WTC11 (cell line): ENCODE results near the gene AGA. TPM values are rescaled to one million over a fixed set of nuclear protein-coding genes. Genes with fewer than 3 reads are reported as not detected.

ENCODE experiments used
- ATAC-seq: fragments of 200-7000 bp; cut with Tn5 transposase; 2 replicates; pipeline ENCODE4 v1.10.0; 2021; ENCODE audit warnings: mild to moderate bottlenecking, moderate library complexity
- CTCF ChIA-PET: fragments of 300-600 bp; sonication (Branson Sonifier 250); formaldehyde crosslinking; loops from one replicate; lab custom pipeline; 2021; ENCODE audit warnings: antibody characterized with exemption; lab: Charles Lee
- POLR2A ChIA-PET: fragments of 350-600 bp; sonication (Branson Sonifier 250); formaldehyde crosslinking; loops from one replicate; lab custom pipeline; 2021; ENCODE audit warnings: antibody characterized with exemption; lab: Charles Lee
- DNase-seq: peaks from one replicate; pipeline ENCODE4 v3.0.0; 2021; ENCODE audit warnings: low spot score
- H3K27ac Mint-ChIP-seq: 2 replicates; pipeline ENCODE4 v1.8.0; 2021; ENCODE audit warnings: mixed read lengths
- H3K27me3 Mint-ChIP-seq: 2 replicates; pipeline ENCODE4 v1.8.0; 2021; ENCODE audit warnings: low read depth, mild to moderate bottlenecking, moderate library complexity, mixed read lengths
- H3K36me3 Mint-ChIP-seq: 2 replicates; pipeline ENCODE4 v1.8.0; 2021; ENCODE audit warnings: mixed read lengths
- H3K4me1 Mint-ChIP-seq: 2 replicates; pipeline ENCODE4 v1.8.0; 2022; ENCODE audit warnings: mixed read lengths
- H3K4me3 Mint-ChIP-seq: 2 replicates; pipeline ENCODE4 v1.8.0; 2021; ENCODE audit warnings: mild to moderate bottlenecking, moderate library complexity, mixed read lengths
- H3K9me3 Mint-ChIP-seq: 2 replicates; pipeline ENCODE4 v1.8.0; 2021; ENCODE audit warnings: mixed read lengths
- EMX1 ChIP-seq: fragments of 250-450 bp; sonication (Bioruptor Pico); IDR thresholded peaks from 2 replicates; pipeline ENCODE4 v1.8.0; 2021; ENCODE audit warnings: mild to moderate bottlenecking
- FOXK1 ChIP-seq: sonication (generic); formaldehyde crosslinking; IDR thresholded peaks from 2 replicates; pipeline ENCODE4 v1.8.0; 2022; ENCODE audit warnings: mild to moderate bottlenecking, moderate library complexity, missing genetic modification reagents
- GRHL2 ChIP-seq: fragments of 250-450 bp; sonication (Bioruptor Pico); IDR thresholded peaks from 2 replicates; pipeline ENCODE4 v1.8.0; 2022; ENCODE audit warnings: mild to moderate bottlenecking, moderate library complexity; ENCODE audit not compliant: insufficient replicate concordance, severe bottlenecking
- HMGA2 ChIP-seq: fragments of 250-450 bp; sonication (Bioruptor Pico); IDR thresholded peaks from 2 replicates; pipeline ENCODE4 v1.4.0; 2021; ENCODE audit warnings: mild to moderate bottlenecking, moderate library complexity
- JAZF1 ChIP-seq: fragments of 250-450 bp; sonication (Bioruptor Pico); IDR thresholded peaks from 2 replicates; pipeline ENCODE4 v1.9.0; 2021; ENCODE audit warnings: moderate library complexity, mild to moderate bottlenecking, inconsistent platforms
- NR3C1 ChIP-seq: sonication (generic); formaldehyde crosslinking; conservative IDR thresholded peaks from 2 replicates; pipeline ENCODE4 v1.8.1; 2023; ENCODE audit warnings: low read depth, mild to moderate bottlenecking, missing genetic modification reagents
- PRRX2 ChIP-seq: fragments of 250-450 bp; sonication (Bioruptor Pico); IDR thresholded peaks from 2 replicates; pipeline ENCODE4 v1.8.0; 2021; ENCODE audit warnings: mild to moderate bottlenecking
- RELA ChIP-seq: sonication (generic); formaldehyde crosslinking; IDR thresholded peaks from 2 replicates; pipeline ENCODE4 v1.8.1; 2022; ENCODE audit warnings: missing genetic modification reagents, mild to moderate bottlenecking, borderline replicate concordance
- RORB ChIP-seq: fragments of 250-450 bp; sonication (Bioruptor Pico); IDR thresholded peaks from 2 replicates; pipeline ENCODE4 v1.9.0; 2021; ENCODE audit warnings: mild to moderate bottlenecking
- SMAD4 ChIP-seq: sonication (generic); formaldehyde crosslinking; IDR thresholded peaks from 2 replicates; pipeline ENCODE4 v1.8.0; 2022; ENCODE audit warnings: mild to moderate bottlenecking, missing genetic modification reagents
- ZNF232 ChIP-seq: sonication (generic); formaldehyde crosslinking; IDR thresholded peaks from 2 replicates; pipeline ENCODE4 v1.8.0; 2022; ENCODE audit warnings: mild to moderate bottlenecking, missing genetic modification reagents
- ZNF263 ChIP-seq: sonication (generic); formaldehyde crosslinking; IDR thresholded peaks from 2 replicates; pipeline ENCODE4 v1.8.1; 2022; ENCODE audit warnings: low read depth, mild to moderate bottlenecking, moderate library complexity, missing genetic modification reagents
- total RNA-seq: library from RNA; stranded (reverse); gene quantifications from 3 replicates; pipeline ENCODE4 v1.2.3, GENCODE V29; 2021
- TF ChIP-seq, protein P1 (sequence below): sonication (generic); formaldehyde crosslinking; IDR thresholded peaks from 2 replicates; pipeline ENCODE4 v1.8.0; 2022; ENCODE audit warnings: mild to moderate bottlenecking, missing genetic modification reagents
- TF ChIP-seq, protein P2 (sequence below): sonication (generic); formaldehyde crosslinking; IDR thresholded peaks from 2 replicates; pipeline ENCODE4 v1.8.1; 2023; ENCODE audit warnings: mild to moderate bottlenecking, missing genetic modification reagents
- TF ChIP-seq, protein P3 (sequence below): fragments of 250-450 bp; sonication (Bioruptor Pico); IDR thresholded peaks from 2 replicates; pipeline ENCODE4 v1.8.0; 2021; ENCODE audit warnings: mild to moderate bottlenecking
- TF ChIP-seq, protein P4 (sequence below): fragments of 250-450 bp; sonication (Bioruptor Pico); IDR thresholded peaks from 2 replicates; pipeline ENCODE4 v1.9.0; 2021; ENCODE audit warnings: mild to moderate bottlenecking
- TF ChIP-seq, protein P5 (sequence below): sonication (generic); formaldehyde crosslinking; IDR thresholded peaks from 2 replicates; pipeline ENCODE4 v1.8.0; 2022; ENCODE audit warnings: mild to moderate bottlenecking, missing genetic modification reagents
- TF ChIP-seq, protein P6 (sequence below): fragments of 250-450 bp; sonication (Bioruptor Pico); IDR thresholded peaks from 2 replicates; pipeline ENCODE4 v1.9.0; 2021; ENCODE audit warnings: mild to moderate bottlenecking
- TF ChIP-seq, protein P7 (sequence below): fragments of 250-450 bp; sonication (Bioruptor Pico); IDR thresholded peaks from 2 replicates; pipeline ENCODE4 v2.1.2; 2022; ENCODE audit warnings: mild to moderate bottlenecking, moderate library complexity
- TF ChIP-seq, protein P8 (sequence below): sonication (generic); formaldehyde crosslinking; IDR thresholded peaks from 2 replicates; pipeline ENCODE4 v1.8.1; 2022; ENCODE audit warnings: mild to moderate bottlenecking, missing genetic modification reagents, moderate library complexity, borderline replicate concordance

AGA gene
- total RNA-seq, 1 experiment from 2014 or later: 6.8 TPM

DNA sequence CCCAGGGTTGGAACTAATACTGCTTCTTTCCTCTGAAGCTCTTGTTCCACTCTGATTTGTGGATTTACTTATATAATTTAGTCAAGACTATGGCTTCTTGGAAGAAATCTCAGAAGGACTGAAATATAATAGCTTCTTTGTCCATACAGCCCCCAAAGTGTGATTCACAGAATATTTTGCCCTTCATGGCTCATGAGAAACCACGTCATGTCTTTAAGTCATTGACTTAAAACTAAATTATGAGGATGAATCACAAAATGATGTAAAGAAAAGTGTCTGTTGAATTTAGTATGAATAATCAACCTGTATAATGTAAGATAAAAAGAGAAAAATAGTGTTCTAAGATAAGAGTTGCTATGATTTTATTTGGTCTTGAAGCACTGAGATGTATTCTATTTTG is 43.3 kb upstream of the AGA start:
- no peak overlapping the region for H3K27ac Mint-ChIP-seq
- DNase-seq: no peak
- H3K4me1 Mint-ChIP-seq: peaks cover 28% of the 10 kb centered on the region
- peaks cover 4% of the 10 kb centered on the region for H3K36me3 Mint-ChIP-seq
- POLR2A ChIA-PET: no interaction called here
- ATAC-seq: no peak
- H3K9me3 Mint-ChIP-seq: no peaks in the 10 kb centered on the region
- no peak overlapping the region for H3K4me3 Mint-ChIP-seq
- H3K27me3 Mint-ChIP-seq: no peaks in the 10 kb centered on the region
- CTCF ChIA-PET: no interaction called here
- TF ChIP-seq HMGA2 (CRISPR knock-in tag): no peak

DNA sequence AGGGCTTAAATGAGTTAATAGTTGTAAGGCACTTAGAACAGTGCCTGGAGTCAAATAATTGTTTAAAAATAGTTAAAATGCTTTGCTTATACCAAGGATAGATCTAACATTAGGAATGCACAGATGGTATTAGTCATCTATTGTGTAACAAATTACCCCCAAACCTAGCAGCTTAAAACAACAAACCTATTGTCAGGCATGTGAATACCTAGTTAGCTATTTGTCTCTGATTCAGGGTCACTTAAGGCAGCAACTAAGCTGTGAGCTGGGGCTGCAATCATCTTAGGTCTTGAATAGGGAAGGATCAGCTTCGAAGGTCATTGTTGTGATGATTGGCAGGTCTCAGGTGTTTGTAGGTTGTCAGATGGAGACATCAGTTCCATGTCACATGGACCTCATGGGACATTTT is 42.4 kb upstream of the AGA start:
- TF ChIP-seq ZNF263 (CRISPR knock-in tag) (no peak), HMGA2 (CRISPR knock-in tag) (no peak), ZNF232 (CRISPR knock-in tag) (no peak), SMAD4 (CRISPR knock-in tag) (no peak), RORB (no peak), PRRX2 (CRISPR knock-in tag) (no peak), JAZF1 (no peak), GRHL2 (CRISPR knock-in tag) (no peak), FOXK1 (CRISPR knock-in tag) (no peak), EMX1 (CRISPR knock-in tag) (no peak), RELA (CRISPR knock-in tag) (no peak), NR3C1 (CRISPR knock-in tag) (no peak)
- TF ChIP-seq, protein P1, sequence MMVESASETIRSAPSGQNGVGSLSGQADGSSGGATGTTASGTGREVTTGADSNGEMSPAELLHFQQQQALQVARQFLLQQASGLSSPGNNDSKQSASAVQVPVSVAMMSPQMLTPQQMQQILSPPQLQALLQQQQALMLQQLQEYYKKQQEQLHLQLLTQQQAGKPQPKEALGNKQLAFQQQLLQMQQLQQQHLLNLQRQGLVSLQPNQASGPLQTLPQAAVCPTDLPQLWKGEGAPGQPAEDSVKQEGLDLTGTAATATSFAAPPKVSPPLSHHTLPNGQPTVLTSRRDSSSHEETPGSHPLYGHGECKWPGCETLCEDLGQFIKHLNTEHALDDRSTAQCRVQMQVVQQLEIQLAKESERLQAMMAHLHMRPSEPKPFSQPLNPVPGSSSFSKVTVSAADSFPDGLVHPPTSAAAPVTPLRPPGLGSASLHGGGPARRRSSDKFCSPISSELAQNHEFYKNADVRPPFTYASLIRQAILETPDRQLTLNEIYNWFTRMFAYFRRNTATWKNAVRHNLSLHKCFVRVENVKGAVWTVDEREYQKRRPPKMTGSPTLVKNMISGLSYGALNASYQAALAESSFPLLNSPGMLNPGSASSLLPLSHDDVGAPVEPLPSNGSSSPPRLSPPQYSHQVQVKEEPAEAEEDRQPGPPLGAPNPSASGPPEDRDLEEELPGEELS: no peak
- TF ChIP-seq, protein P2, sequence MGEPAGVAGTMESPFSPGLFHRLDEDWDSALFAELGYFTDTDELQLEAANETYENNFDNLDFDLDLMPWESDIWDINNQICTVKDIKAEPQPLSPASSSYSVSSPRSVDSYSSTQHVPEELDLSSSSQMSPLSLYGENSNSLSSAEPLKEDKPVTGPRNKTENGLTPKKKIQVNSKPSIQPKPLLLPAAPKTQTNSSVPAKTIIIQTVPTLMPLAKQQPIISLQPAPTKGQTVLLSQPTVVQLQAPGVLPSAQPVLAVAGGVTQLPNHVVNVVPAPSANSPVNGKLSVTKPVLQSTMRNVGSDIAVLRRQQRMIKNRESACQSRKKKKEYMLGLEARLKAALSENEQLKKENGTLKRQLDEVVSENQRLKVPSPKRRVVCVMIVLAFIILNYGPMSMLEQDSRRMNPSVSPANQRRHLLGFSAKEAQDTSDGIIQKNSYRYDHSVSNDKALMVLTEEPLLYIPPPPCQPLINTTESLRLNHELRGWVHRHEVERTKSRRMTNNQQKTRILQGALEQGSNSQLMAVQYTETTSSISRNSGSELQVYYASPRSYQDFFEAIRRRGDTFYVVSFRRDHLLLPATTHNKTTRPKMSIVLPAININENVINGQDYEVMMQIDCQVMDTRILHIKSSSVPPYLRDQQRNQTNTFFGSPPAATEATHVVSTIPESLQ (CRISPR knock-in tag): no peak
- TF ChIP-seq, protein P3, sequence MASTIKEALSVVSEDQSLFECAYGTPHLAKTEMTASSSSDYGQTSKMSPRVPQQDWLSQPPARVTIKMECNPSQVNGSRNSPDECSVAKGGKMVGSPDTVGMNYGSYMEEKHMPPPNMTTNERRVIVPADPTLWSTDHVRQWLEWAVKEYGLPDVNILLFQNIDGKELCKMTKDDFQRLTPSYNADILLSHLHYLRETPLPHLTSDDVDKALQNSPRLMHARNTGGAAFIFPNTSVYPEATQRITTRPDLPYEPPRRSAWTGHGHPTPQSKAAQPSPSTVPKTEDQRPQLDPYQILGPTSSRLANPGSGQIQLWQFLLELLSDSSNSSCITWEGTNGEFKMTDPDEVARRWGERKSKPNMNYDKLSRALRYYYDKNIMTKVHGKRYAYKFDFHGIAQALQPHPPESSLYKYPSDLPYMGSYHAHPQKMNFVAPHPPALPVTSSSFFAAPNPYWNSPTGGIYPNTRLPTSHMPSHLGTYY (CRISPR knock-in tag): no peak
- TF ChIP-seq, protein P4, sequence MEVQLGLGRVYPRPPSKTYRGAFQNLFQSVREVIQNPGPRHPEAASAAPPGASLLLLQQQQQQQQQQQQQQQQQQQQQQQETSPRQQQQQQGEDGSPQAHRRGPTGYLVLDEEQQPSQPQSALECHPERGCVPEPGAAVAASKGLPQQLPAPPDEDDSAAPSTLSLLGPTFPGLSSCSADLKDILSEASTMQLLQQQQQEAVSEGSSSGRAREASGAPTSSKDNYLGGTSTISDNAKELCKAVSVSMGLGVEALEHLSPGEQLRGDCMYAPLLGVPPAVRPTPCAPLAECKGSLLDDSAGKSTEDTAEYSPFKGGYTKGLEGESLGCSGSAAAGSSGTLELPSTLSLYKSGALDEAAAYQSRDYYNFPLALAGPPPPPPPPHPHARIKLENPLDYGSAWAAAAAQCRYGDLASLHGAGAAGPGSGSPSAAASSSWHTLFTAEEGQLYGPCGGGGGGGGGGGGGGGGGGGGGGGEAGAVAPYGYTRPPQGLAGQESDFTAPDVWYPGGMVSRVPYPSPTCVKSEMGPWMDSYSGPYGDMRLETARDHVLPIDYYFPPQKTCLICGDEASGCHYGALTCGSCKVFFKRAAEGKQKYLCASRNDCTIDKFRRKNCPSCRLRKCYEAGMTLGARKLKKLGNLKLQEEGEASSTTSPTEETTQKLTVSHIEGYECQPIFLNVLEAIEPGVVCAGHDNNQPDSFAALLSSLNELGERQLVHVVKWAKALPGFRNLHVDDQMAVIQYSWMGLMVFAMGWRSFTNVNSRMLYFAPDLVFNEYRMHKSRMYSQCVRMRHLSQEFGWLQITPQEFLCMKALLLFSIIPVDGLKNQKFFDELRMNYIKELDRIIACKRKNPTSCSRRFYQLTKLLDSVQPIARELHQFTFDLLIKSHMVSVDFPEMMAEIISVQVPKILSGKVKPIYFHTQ (CRISPR knock-in tag): no peak
- TF ChIP-seq, protein P5, sequence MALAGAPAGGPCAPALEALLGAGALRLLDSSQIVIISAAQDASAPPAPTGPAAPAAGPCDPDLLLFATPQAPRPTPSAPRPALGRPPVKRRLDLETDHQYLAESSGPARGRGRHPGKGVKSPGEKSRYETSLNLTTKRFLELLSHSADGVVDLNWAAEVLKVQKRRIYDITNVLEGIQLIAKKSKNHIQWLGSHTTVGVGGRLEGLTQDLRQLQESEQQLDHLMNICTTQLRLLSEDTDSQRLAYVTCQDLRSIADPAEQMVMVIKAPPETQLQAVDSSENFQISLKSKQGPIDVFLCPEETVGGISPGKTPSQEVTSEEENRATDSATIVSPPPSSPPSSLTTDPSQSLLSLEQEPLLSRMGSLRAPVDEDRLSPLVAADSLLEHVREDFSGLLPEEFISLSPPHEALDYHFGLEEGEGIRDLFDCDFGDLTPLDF (CRISPR knock-in tag): no peak
- TF ChIP-seq, protein P6, sequence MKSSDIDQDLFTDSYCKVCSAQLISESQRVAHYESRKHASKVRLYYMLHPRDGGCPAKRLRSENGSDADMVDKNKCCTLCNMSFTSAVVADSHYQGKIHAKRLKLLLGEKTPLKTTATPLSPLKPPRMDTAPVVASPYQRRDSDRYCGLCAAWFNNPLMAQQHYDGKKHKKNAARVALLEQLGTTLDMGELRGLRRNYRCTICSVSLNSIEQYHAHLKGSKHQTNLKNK (CRISPR knock-in tag): no peak
- TF ChIP-seq, protein P7, sequence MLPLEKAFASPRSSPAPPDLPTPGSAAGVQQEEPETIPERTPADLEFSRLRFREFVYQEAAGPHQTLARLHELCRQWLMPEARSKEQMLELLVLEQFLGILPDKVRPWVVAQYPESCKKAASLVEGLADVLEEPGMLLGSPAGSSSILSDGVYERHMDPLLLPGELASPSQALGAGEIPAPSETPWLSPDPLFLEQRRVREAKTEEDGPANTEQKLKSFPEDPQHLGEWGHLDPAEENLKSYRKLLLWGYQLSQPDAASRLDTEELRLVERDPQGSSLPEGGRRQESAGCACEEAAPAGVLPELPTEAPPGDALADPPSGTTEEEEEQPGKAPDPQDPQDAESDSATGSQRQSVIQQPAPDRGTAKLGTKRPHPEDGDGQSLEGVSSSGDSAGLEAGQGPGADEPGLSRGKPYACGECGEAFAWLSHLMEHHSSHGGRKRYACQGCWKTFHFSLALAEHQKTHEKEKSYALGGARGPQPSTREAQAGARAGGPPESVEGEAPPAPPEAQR: no peak
- TF ChIP-seq, protein P8, sequence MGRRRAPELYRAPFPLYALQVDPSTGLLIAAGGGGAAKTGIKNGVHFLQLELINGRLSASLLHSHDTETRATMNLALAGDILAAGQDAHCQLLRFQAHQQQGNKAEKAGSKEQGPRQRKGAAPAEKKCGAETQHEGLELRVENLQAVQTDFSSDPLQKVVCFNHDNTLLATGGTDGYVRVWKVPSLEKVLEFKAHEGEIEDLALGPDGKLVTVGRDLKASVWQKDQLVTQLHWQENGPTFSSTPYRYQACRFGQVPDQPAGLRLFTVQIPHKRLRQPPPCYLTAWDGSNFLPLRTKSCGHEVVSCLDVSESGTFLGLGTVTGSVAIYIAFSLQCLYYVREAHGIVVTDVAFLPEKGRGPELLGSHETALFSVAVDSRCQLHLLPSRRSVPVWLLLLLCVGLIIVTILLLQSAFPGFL (CRISPR knock-in tag): no peak
- Mint-ChIP-seq H3K27ac (no peak overlapping the region), H3K4me3 (no peak overlapping the region), H3K36me3 (peaks cover 4% of the 10 kb centered on the region), H3K9me3 (no peaks in the 10 kb centered on the region), H3K27me3 (no peaks in the 10 kb centered on the region), H3K4me1 (peaks cover 28% of the 10 kb centered on the region)
- ATAC-seq (peak; percentile 79), DNase-seq (no peak)
- POLR2A ChIA-PET: no interaction called here
- CTCF ChIA-PET: interaction anchor here (0.7 kb wide), 1 partner anchor 234 kb away, joined by 3 read pairs; no protein-coding TSS in a partner anchor
